Calu3 (cell line): ENCODE measurements around the gene PKP4. TPM values are rescaled to one million over a fixed set of nuclear protein-coding genes. Genes with fewer than 3 reads are reported as not detected.
"Not testable (repeated sequence)": the region's sequence is repeated elsewhere in the genome, so short reads cannot be mapped to it uniquely, and the experiment has no call there.

Experiments used
- BruUV-seq: library from RNA; stranded (reverse); fragments of 400-500 nt; replicated peaks from 2 replicates; lab custom pipeline; 2021; lab: Mats Ljungman, UMichigan
- CTCF ChIA-PET: fragments of 300-600 bp; sonication (Branson Sonifier 250); formaldehyde crosslinking; loops from one replicate; lab custom pipeline; 2022; ENCODE audit warnings: antibody characterized with exemption; lab: Charles Lee
- DNase-seq: peaks from one replicate; pipeline ENCODE4 v3.0.0; 2022
- H3K27ac Mint-ChIP-seq: one replicate; pipeline ENCODE4 v1.8.0; 2022; ENCODE audit warnings: mixed read lengths; ENCODE audit not compliant: unreplicated experiment
- H3K27me3 Mint-ChIP-seq: one replicate; pipeline ENCODE4 v1.8.0; 2022; ENCODE audit warnings: mixed read lengths; ENCODE audit not compliant: unreplicated experiment
- H3K36me3 Mint-ChIP-seq: one replicate; pipeline ENCODE4 v1.8.0; 2022; ENCODE audit warnings: mild to moderate bottlenecking, moderate library complexity, mixed read lengths; ENCODE audit not compliant: insufficient read depth, unreplicated experiment
- H3K4me1 Mint-ChIP-seq: one replicate; pipeline ENCODE4 v1.8.0; 2022; ENCODE audit warnings: mild to moderate bottlenecking, low read depth, mixed read lengths; ENCODE audit not compliant: unreplicated experiment
- H3K4me3 Mint-ChIP-seq: one replicate; pipeline ENCODE4 v1.8.0; 2022; ENCODE audit warnings: mild to moderate bottlenecking, low read depth, moderate library complexity, mixed read lengths; ENCODE audit not compliant: unreplicated experiment
- H3K9me3 Mint-ChIP-seq: one replicate; pipeline ENCODE4 v1.8.0; 2022; ENCODE audit warnings: low read depth, mixed read lengths; ENCODE audit not compliant: unreplicated experiment
- CTCF ChIP-seq: fragments of 200-600 bp; IDR thresholded peaks from one replicate; pipeline ENCODE4 v1.8.0; 2022; ENCODE audit warnings: antibody characterized with exemption; ENCODE audit not compliant: unreplicated experiment
- intact Hi-C: fragments of 100-400 bp; cut with micrococcal nuclease; formaldehyde crosslinking; loops from one replicate; pipeline ENCODE4 v1.10.0; 2022; ENCODE audit not compliant: unreplicated experiment
- total RNA-seq: library from RNA; stranded (reverse); gene quantifications from 2 replicates; pipeline ENCODE4 v1.2.3, GENCODE V29; 2022

PKP4 gene
- total RNA-seq, 1 experiment from 2014 or later = 137 TPM

DNA sequence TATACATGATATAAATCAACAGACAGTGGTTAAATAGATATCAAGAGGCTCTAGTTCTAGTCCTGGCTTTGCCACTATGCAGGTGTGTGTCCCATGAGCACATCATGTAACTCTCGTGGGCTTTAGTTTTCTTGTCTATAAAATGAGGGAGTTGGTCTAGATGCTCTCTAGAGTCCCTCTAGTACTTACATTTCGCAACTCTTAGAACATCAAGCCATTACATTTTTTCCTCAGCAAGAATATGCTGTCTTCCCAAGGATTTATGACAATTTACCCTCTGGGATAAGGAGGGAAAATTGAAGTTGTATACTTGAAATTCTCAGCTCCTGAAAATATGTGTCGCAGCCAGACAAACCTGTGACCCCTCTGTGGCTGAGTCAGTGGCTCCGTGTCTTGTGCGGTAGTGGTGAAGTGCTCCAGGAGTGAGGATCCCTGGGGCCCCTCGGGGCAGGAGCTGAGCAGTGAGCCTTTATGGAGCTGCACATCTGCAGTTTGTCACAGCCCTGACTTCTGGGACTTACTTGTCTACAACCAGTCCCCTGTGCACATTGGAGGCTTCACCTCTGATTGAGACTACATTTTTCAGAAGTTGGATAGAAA, 6.8 kb downstream of the PKP4 start:
- intact Hi-C loops = loop anchor here (5.0 kb wide), 2 partner anchors 154 to 284 kb away; no protein-coding TSS in a partner anchor
- no TSS peak for BruUV-seq
- peaks cover 45% of the 10 kb centered on the region for H3K4me1 Mint-ChIP-seq
- H3K4me3 Mint-ChIP-seq = no peak overlapping the region
- H3K27me3 Mint-ChIP-seq = no peaks in the 10 kb centered on the region
- peaks cover 14% of the 10 kb centered on the region for H3K36me3 Mint-ChIP-seq
- no peak for TF ChIP-seq CTCF
- no peaks in the 10 kb centered on the region for H3K9me3 Mint-ChIP-seq
- H3K27ac Mint-ChIP-seq = no peak overlapping the region
- CTCF ChIA-PET = interaction anchor here (0.6 to 1.1 kb wide), 2 partner anchors 10 to 137 kb away, joined by 3 to 5 read pairs; no protein-coding TSS in a partner anchor
- no peak for DNase-seq

GRCh38 chr2:158464426-158465281, 7.9 kb downstream of the PKP4 start:
- H3K4me3 Mint-ChIP-seq = no peak overlapping the region
- H3K27ac Mint-ChIP-seq = no peak overlapping the region
- BruUV-seq = no TSS peak
- H3K4me1 Mint-ChIP-seq = peaks cover 44% of the 10 kb centered on the region
- peak; percentile 56 for TF ChIP-seq CTCF
- peaks cover 7% of the 10 kb centered on the region for H3K36me3 Mint-ChIP-seq
- intact Hi-C loops = loop anchor here (5.0 kb wide), 2 partner anchors 153 to 283 kb away; no protein-coding TSS in a partner anchor
- no peaks in the 10 kb centered on the region for H3K9me3 Mint-ChIP-seq
- DNase-seq = no peak
- H3K27me3 Mint-ChIP-seq = no peaks in the 10 kb centered on the region
- CTCF ChIA-PET = interaction anchor here (0.9 to 1.1 kb wide), 2 partner anchors 9 to 441 kb away, joined by 3 read pairs; no protein-coding TSS in a partner anchor

GRCh38 chr2:158467248-158467647, 10.5 kb downstream of the PKP4 start:
- Mint-ChIP-seq H3K27ac (no peak overlapping the region), H3K36me3 (peaks cover 24% of the 10 kb centered on the region), H3K27me3 (no peaks in the 10 kb centered on the region), H3K9me3 (no peaks in the 10 kb centered on the region), H3K4me3 (no peak overlapping the region), H3K4me1 (peaks cover 28% of the 10 kb centered on the region)
- BruUV-seq = no TSS peak
- TF ChIP-seq CTCF = no peak
- CTCF ChIA-PET = interaction anchor here (0.6 kb wide), 1 partner anchor 436 kb away, joined by 3 read pairs; no protein-coding TSS in a partner anchor
- DNase-seq = no peak
- intact Hi-C loops = no loop called here

DNA sequence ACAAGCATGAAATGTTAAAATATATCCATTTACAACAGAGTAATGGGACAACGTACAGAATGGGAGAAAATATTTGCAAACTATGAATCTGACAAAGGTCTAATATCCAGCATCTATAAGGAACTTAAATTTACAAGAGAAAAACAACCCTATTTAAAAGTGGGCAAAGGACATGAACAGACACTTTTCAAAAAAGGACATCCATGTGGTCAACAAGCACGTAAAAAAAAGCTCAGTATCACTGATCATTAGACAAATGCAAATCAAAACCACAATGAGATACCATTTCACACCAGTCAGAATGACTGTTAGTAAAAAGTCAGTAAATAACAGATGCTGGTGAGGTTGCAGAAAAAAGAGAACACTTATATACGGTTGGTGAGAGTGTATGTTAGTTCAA, 16.1 kb downstream of the PKP4 start:
- H3K27me3 Mint-ChIP-seq, H3K9me3 Mint-ChIP-seq, CTCF ChIA-PET, DNase-seq, intact Hi-C loops, H3K27ac Mint-ChIP-seq, BruUV-seq, H3K4me3 Mint-ChIP-seq: not testable (repeated sequence)
- Mint-ChIP-seq H3K36me3 (peaks cover 33% of the 10 kb centered on the region), H3K4me1 (peaks cover 31% of the 10 kb centered on the region)

- CTCF ChIA-PET = interaction anchor here (1.0 kb wide), 1 partner anchor 9 kb away, joined by 3 read pairs; no protein-coding TSS in a partner anchor
- H3K27me3 Mint-ChIP-seq, intact Hi-C loops, H3K27ac Mint-ChIP-seq, H3K4me3 Mint-ChIP-seq, BruUV-seq, DNase-seq, H3K9me3 Mint-ChIP-seq: not testable (repeated sequence)
- peaks cover 33% of the 10 kb centered on the region for H3K36me3 Mint-ChIP-seq
- peaks cover 33% of the 10 kb centered on the region for H3K4me1 Mint-ChIP-seq
Measured at GRCh38 chr2:158473300-158473699, 16.5 kb downstream of the PKP4 start.
